GM23338 (cell line): Measurements from ENCODE around the gene PSMG2. TPM values are rescaled to one million over a fixed set of nuclear protein-coding genes. Genes with fewer than 3 reads are reported as not detected.

ENCODE experiments used
- ATAC-seq: fragments of 200-7000 bp; cut with Tn5 transposase; 3 replicates; pipeline ENCODE4 v1.9.1; 2020
- DNase-seq: peaks from one replicate; pipeline ENCODE4 v3.0.0-alpha.2; 2015; ENCODE audit warnings: low spot score
- H2AFZ ChIP-seq: fragments of 200-600 bp; sonication (generic); 2 replicates; pipeline ENCODE4 v1.8.0; 2016; ENCODE audit warnings: antibody characterized with exemption, mild to moderate bottlenecking, moderate library complexity
- H3F3A ChIP-seq: fragments of 200-600 bp; sonication (generic); replicated peaks from 2 replicates; pipeline ENCODE4 v1.8.0; 2017; ENCODE audit warnings: antibody characterized with exemption, mixed run types, low read depth
- H3K27ac ChIP-seq: fragments of 200-600 bp; sonication (generic); 2 replicates; pipeline ENCODE4 v1.6.1; 2016; ENCODE audit warnings: low read depth
- H3K27me3 ChIP-seq: fragments of 200-600 bp; sonication (generic); 2 replicates; pipeline ENCODE4 v1.8.0; 2016; ENCODE audit warnings: mild to moderate bottlenecking, mixed run types, moderate library complexity; ENCODE audit not compliant: insufficient read depth
- H3K36me3 ChIP-seq: fragments of 200-600 bp; sonication (generic); 2 replicates; pipeline ENCODE4 v1.8.0; 2016; ENCODE audit warnings: mild to moderate bottlenecking; ENCODE audit not compliant: insufficient read depth
- H3K4me1 ChIP-seq: fragments of 200-600 bp; sonication (generic); 2 replicates; pipeline ENCODE4 v1.8.0; 2016; ENCODE audit warnings: mild to moderate bottlenecking, moderate library complexity; ENCODE audit not compliant: insufficient read depth
- H3K4me2 ChIP-seq: fragments of 200-600 bp; sonication (generic); 2 replicates; pipeline ENCODE4 v1.7.1; 2017; ENCODE audit warnings: mixed run types
- H3K4me3 ChIP-seq: fragments of 200-600 bp; sonication (generic); 2 replicates; pipeline ENCODE4 v1.6.1; 2016; ENCODE audit warnings: mixed run types
- H3K79me2 ChIP-seq: fragments of 200-600 bp; sonication (generic); replicated peaks from 2 replicates; pipeline ENCODE4 v1.8.0; 2017; ENCODE audit warnings: mild to moderate bottlenecking; ENCODE audit not compliant: insufficient read depth
- H3K9me2 ChIP-seq: fragments of 200-600 bp; sonication (generic); 2 replicates; pipeline ENCODE4 v1.8.0; 2017; ENCODE audit not compliant: insufficient read depth
- H4K20me1 ChIP-seq: fragments of 200-600 bp; sonication (generic); replicated peaks from 2 replicates; pipeline ENCODE4 v1.8.0; 2017; ENCODE audit warnings: mild to moderate bottlenecking; ENCODE audit not compliant: insufficient read depth
- H3K27ac Mint-ChIP-seq: 2 replicates; pipeline ENCODE4 v1.8.0; 2020; ENCODE audit warnings: inconsistent platforms, mild to moderate bottlenecking, moderate library complexity, mixed read lengths
- H3K27me3 Mint-ChIP-seq: 3 replicates; pipeline ENCODE4 v1.8.0; 2022; ENCODE audit warnings: low read depth, mild to moderate bottlenecking, moderate library complexity, mixed read lengths, inconsistent platforms; ENCODE audit not compliant: insufficient read depth, poor library complexity
- H3K36me3 Mint-ChIP-seq: 3 replicates; pipeline ENCODE4 v1.8.0; 2021; ENCODE audit warnings: low read depth, mild to moderate bottlenecking, inconsistent platforms, moderate library complexity, mixed read lengths
- H3K4me1 Mint-ChIP-seq: 3 replicates; pipeline ENCODE4 v1.8.0; 2020; ENCODE audit warnings: mild to moderate bottlenecking, inconsistent platforms, mixed read lengths
- H3K4me3 Mint-ChIP-seq: 3 replicates; pipeline ENCODE4 v1.8.0; 2021; ENCODE audit warnings: moderate library complexity, mild to moderate bottlenecking, inconsistent platforms, mixed read lengths
- H3K9me3 Mint-ChIP-seq: 3 replicates; pipeline ENCODE4 v1.8.0; 2020; ENCODE audit warnings: moderate library complexity, mild to moderate bottlenecking, inconsistent platforms, mixed read lengths
- CREB1 ChIP-seq: fragments of 250-450 bp; sonication (Bioruptor Pico); IDR thresholded peaks from 2 replicates; pipeline ENCODE4 v1.5.0; 2020; ENCODE audit warnings: low read depth, mild to moderate bottlenecking, moderate library complexity
- EZH2 ChIP-seq: fragments of 200-600 bp; sonication (generic); IDR thresholded peaks from one replicate; pipeline ENCODE4 v1.8.0; 2017; ENCODE audit warnings: antibody characterized with exemption, mild to moderate bottlenecking, low read depth; ENCODE audit not compliant: unreplicated experiment
- EZH2phosphoT487 ChIP-seq: fragments of 200-600 bp; sonication (generic); IDR thresholded peaks from one replicate; pipeline ENCODE4 v1.8.1; 2018; ENCODE audit warnings: antibody characterized with exemption; ENCODE audit not compliant: unreplicated experiment
- JUNB ChIP-seq: IDR thresholded peaks from one replicate; pipeline ENCODE4 v1.6.1; 2016; ENCODE audit warnings: antibody characterized with exemption; ENCODE audit not compliant: unreplicated experiment
- POLR2AphosphoS5 ChIP-seq: IDR thresholded peaks from 2 replicates; pipeline ENCODE4 v1.6.1; 2016; ENCODE audit warnings: antibody characterized with exemption, low read depth
- STAT1 ChIP-seq: IDR thresholded peaks from one replicate; pipeline ENCODE4 v1.6.1; 2016; ENCODE audit warnings: antibody characterized with exemption; ENCODE audit not compliant: unreplicated experiment
- ZNF114 ChIP-seq: fragments of 250-450 bp; sonication (Bioruptor Pico); IDR thresholded peaks from 2 replicates; pipeline ENCODE4 v1.5.0; 2020; ENCODE audit warnings: mild to moderate bottlenecking, moderate library complexity
- polyA plus RNA-seq: library from polyadenylated mRNA; unstranded; fragments of >200 nt; fragmentation: Nextera tagmentation; extraction: Ambion mirVana; gene quantifications from 2 replicates; pipeline ENCODE4 v1.2.1, GENCODE V29; 2016
- total RNA-seq: library from RNA; depleted of rRNA; stranded (reverse); fragments of >200 nt; shearing (Covaris generic); gene quantifications from 2 replicates; pipeline ENCODE4 v1.2.3, GENCODE V29; 2014
- TF ChIP-seq, protein P1 (sequence below), 2 experiments: fragments of 200-600 bp in 1 of 2; sonication (generic) in 1 of 2; conservative IDR thresholded peaks; 2 replicates each; pipeline versions ENCODE4 v1.5.1 to v1.6.1; 2016 to 2017; ENCODE audit warnings: antibody characterized with exemption in 2 of 2, low read depth in 2 of 2, mild to moderate bottlenecking in 2 of 2, moderate library complexity in 1 of 2
- TF ChIP-seq, protein P2 (sequence below): IDR thresholded peaks from 2 replicates; pipeline ENCODE4 v1.6.1; 2016; ENCODE audit warnings: antibody characterized with exemption

Gene PSMG2
- total and polyA plus RNA-seq, 2 experiments from 2014 or later = 87.8 to 151 TPM

DNA sequence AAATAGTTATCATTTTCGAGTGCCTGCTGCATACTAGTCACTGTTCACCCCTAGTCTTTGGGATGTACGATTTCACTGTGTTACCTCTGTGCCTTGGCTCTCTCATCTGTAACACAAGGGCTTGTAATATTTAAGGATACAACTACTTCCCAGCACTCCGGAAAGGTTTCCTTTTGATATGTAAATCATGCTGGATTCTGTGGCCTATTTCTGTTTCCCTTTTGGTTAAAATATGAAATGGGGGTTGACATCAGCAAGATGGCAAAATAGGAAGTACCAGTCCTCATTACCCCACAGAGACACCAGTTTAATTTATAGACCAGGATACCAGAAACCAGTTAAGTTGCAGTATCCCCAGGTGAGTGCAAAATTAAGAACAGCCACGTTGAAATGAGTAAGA lies 23.5 kb downstream of the PSMG2 start (continued):
- TF ChIP-seq, protein P1, sequence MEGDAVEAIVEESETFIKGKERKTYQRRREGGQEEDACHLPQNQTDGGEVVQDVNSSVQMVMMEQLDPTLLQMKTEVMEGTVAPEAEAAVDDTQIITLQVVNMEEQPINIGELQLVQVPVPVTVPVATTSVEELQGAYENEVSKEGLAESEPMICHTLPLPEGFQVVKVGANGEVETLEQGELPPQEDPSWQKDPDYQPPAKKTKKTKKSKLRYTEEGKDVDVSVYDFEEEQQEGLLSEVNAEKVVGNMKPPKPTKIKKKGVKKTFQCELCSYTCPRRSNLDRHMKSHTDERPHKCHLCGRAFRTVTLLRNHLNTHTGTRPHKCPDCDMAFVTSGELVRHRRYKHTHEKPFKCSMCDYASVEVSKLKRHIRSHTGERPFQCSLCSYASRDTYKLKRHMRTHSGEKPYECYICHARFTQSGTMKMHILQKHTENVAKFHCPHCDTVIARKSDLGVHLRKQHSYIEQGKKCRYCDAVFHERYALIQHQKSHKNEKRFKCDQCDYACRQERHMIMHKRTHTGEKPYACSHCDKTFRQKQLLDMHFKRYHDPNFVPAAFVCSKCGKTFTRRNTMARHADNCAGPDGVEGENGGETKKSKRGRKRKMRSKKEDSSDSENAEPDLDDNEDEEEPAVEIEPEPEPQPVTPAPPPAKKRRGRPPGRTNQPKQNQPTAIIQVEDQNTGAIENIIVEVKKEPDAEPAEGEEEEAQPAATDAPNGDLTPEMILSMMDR (conservative IDR thresholded peaks at IDR 0.05; ENCODE audit: low read depth in 2 of 2) = no peak
- TF ChIP-seq EZH2 (no peak), CREB1 (CRISPR knock-in tag) (no peak), EZH2phosphoT487 (no peak), JUNB (no peak), ZNF114 (no peak), POLR2AphosphoS5 (no peak), STAT1 (no peak)

DNA sequence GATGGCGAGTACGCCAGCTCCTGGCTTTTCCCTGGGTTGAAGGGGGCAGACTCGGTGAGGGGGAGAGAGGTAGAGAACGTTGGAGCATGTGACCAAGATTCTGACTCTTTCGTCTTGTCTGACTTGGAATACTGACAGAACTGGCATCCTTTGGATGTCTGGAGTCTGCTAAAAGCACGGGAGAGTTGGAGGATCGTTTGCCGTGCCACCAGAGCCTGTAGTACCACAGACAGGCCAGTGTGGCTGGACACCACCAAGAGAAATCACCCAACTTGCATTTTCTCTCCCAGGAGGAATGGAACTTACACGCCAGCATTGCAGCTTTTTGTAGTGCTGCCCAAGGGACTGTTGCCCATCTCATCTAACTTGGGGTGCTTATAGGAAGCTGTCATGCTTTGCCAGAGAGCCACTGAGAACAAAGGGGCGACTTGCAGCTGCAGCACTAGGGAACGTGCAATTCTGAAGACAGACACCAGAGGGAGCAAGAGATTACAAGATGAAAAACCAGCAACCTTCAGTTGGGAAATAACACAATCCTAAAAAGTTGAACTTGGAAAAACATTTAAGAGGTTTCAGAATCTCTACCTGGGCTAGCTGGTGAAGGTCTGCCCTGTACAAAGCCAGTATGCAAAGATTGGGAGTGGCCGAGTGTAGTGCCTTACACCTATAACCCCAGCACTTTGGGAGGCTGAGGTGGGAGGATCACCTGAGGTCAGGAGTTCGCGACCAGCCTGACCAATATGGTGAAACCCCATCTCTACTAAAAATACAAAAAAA lies 24.1 kb downstream of the PSMG2 start:
- Mint-ChIP-seq H3K27me3 (peaks cover 1% of the 10 kb centered on the region), H3K36me3 (peaks cover 59% of the 10 kb centered on the region), H3K9me3 (peaks cover 27% of the 10 kb centered on the region), H3K27ac (peak overlapping the region; percentile 46), H3K4me3 (no peak overlapping the region), H3K4me1 (peaks cover 8% of the 10 kb centered on the region)
- ATAC-seq = peak; percentile 92
- Histone ChIP-seq H3K9me2 (no peaks in the 10 kb centered on the region), H2AFZ (no peak overlapping the region), H3K4me2 (no peak overlapping the region), H3K27ac (no peak overlapping the region), H3K36me3 (peaks cover 23% of the 10 kb centered on the region; the same call in 1 of the 2 replicates), H3K4me1 (peaks cover 12% of the 10 kb centered on the region; the same call in 1 of the 2 replicates), H3K79me2 (no peaks in the 10 kb centered on the region), H3K4me3 (no peak overlapping the region), H4K20me1 (no peaks in the 10 kb centered on the region; the same call in 1 of the 2 replicates), H3F3A (no peaks in the 10 kb centered on the region; the same call in 1 of the 2 replicates), H3K27me3 (no peaks in the 10 kb centered on the region)
- DNase-seq = peak; percentile 93
- TF ChIP-seq, protein P2, sequence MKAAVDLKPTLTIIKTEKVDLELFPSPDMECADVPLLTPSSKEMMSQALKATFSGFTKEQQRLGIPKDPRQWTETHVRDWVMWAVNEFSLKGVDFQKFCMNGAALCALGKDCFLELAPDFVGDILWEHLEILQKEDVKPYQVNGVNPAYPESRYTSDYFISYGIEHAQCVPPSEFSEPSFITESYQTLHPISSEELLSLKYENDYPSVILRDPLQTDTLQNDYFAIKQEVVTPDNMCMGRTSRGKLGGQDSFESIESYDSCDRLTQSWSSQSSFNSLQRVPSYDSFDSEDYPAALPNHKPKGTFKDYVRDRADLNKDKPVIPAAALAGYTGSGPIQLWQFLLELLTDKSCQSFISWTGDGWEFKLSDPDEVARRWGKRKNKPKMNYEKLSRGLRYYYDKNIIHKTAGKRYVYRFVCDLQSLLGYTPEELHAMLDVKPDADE = no peak
- TF ChIP-seq, protein P1 (conservative IDR thresholded peaks at IDR 0.05; ENCODE audit: low read depth in 2 of 2) = peak; percentile 84 to 96
- no peak for TF ChIP-seq EZH2
